GM12878 (cell line): ENCODE measurements around the gene ABCA3. TPM values are rescaled to one million over a fixed set of nuclear protein-coding genes. Genes with fewer than 3 reads are reported as not detected.
A peak's percentile ranks its signal among the peaks of the same experiment; 100 is the strongest.

Source experiments
- ATAC-seq: fragments of 200-7000 bp; cut with Tn5 transposase; 3 replicates; pipeline ENCODE4 v1.9.1; 2020; ENCODE audit warnings: mild to moderate bottlenecking, moderate library complexity
- BruUV-seq: library from RNA; stranded (reverse); fragments of 400-500 nt; replicated peaks from 2 replicates; lab custom pipeline; 2021; lab: Mats Ljungman, UMichigan
- CTCF ChIA-PET: fragments of 300-600 bp; sonication (Branson Sonifier 250); formaldehyde crosslinking; extraction: SDS; loops from one replicate; lab custom pipeline; 2021; ENCODE audit warnings: inconsistent platforms; lab: Yijun Ruan, JAX
- POLR2A ChIA-PET: fragments of 350-600 bp; formaldehyde crosslinking; extraction: SDS; loops from one replicate; lab custom pipeline; 2021; ENCODE audit warnings: inconsistent platforms; lab: Charles Lee
- RAD21 ChIA-PET: fragments of 300-600 bp; sonication (Branson Sonifier 250); formaldehyde crosslinking; loops from one replicate; lab custom pipeline; 2023; ENCODE audit warnings: antibody characterized with exemption; ENCODE audit not compliant: unreplicated experiment; lab: Charles Lee
- SMC1A ChIA-PET: fragments of 300-600 bp; sonication (Branson Sonifier 250); formaldehyde crosslinking; loops from one replicate; lab custom pipeline; 2023; ENCODE audit not compliant: unreplicated experiment, uncharacterized antibody; lab: Charles Lee
- DNase-seq: peaks from one replicate; pipeline ENCODE4 v3.0.0-alpha.2; 2011; ENCODE audit warnings: low read depth, low spot score
- FAIRE-seq: peaks from 3 replicates; lab custom pipeline; 2011; peaks lifted over from hg19 to GRCh38; lab: Jason Lieb, UNC
- H2AFZ ChIP-seq: 2 replicates; pipeline ENCODE4 v1.6.0; 2011; ENCODE audit warnings: low read depth, low read length, control low read depth; ENCODE audit not compliant: control insufficient read depth
- H3K27ac ChIP-seq: 2 replicates; pipeline ENCODE4 v1.5.1; 2011; ENCODE audit warnings: control low read depth; ENCODE audit not compliant: control insufficient read depth, insufficient read depth
- H3K27me3 ChIP-seq, 2 experiments: replicated peaks in 1 of 2; 2 replicates each; pipeline versions ENCODE4 v1.6.0 to v1.6.1; 2011; ENCODE audit warnings: low read length in 1 of 2; ENCODE audit not compliant: control insufficient read depth in 2 of 2, insufficient read depth in 2 of 2
- H3K36me3 ChIP-seq, 2 experiments: 2 replicates each; pipeline ENCODE4 v1.5.1; 2011; ENCODE audit warnings: low read length in 1 of 2; ENCODE audit not compliant: control insufficient read depth in 2 of 2, insufficient read depth in 2 of 2
- H3K4me1 ChIP-seq: 2 replicates; pipeline ENCODE4 v1.6.1; 2011; ENCODE audit warnings: mild to moderate bottlenecking, low read length, moderate library complexity, mixed read lengths; ENCODE audit not compliant: control insufficient read depth, insufficient read depth
- H3K4me2 ChIP-seq: 2 replicates; pipeline ENCODE4 v1.6.0; 2011; ENCODE audit warnings: control low read depth; ENCODE audit not compliant: control insufficient read depth, insufficient read depth
- H3K4me3 ChIP-seq: fragments of 200-600 bp; sonication (generic); 2 replicates; pipeline ENCODE4 v1.5.1; 2016
- H3K79me2 ChIP-seq: 2 replicates; pipeline ENCODE4 v1.6.0; 2011; ENCODE audit warnings: low read length; ENCODE audit not compliant: control insufficient read depth, insufficient read depth
- H3K9ac ChIP-seq: 2 replicates; pipeline ENCODE4 v1.8.0; 2011; ENCODE audit warnings: low read length, control low read depth, mixed read lengths; ENCODE audit not compliant: control insufficient read depth, insufficient read depth
- H3K9me3 ChIP-seq: replicated peaks from 3 replicates; pipeline ENCODE4 v1.5.1; 2011; ENCODE audit warnings: mild to moderate bottlenecking, low read length; ENCODE audit not compliant: control insufficient read depth, insufficient read depth
- H4K20me1 ChIP-seq: 2 replicates; pipeline ENCODE4 v1.6.0; 2011; ENCODE audit not compliant: control insufficient read depth, insufficient read depth
- TCF7 ChIP-seq: IDR thresholded peaks from 2 replicates; pipeline ENCODE4 v1.6.1; 2014; ENCODE audit warnings: antibody characterized with exemption, borderline replicate concordance
- YY1 ChIP-seq: IDR thresholded peaks from 2 replicates; pipeline ENCODE4 v1.6.1; 2011; ENCODE audit warnings: low read depth, mild to moderate bottlenecking, low read length
- WGBS: methylation state at CpG from one replicate; pipeline ENCODE4 v1.1.6; 2016; ENCODE audit warnings: low lambda C conversion rate; ENCODE audit not compliant: insufficient replicate concordance, insufficient coverage; ENCODE audit errors: missing lambda C conversion rate; 5-methylcytosine and 5-hydroxymethylcytosine counted together
- in situ Hi-C: fragments of 300-500 bp; cut with MboI; formaldehyde crosslinking; loops from 9 replicates; pipeline ENCODE4 v1.14.3; 2018; ENCODE audit warnings: mixed read lengths
- intact Hi-C: fragments of 100-400 bp; cut with micrococcal nuclease; formaldehyde crosslinking; loops from one replicate; pipeline ENCODE4 v1.14.2; 2022; ENCODE audit not compliant: unreplicated experiment
- polyA plus RNA-seq, 11 experiments: library from polyadenylated mRNA; depleted of rRNA in 4 of 11; unstranded in 6 of 11; stranded (reverse) in 5 of 11; fragments of >200 nt; fragmentation: Nextera tagmentation in 4 of 11; fragmentation: Illumina TruSeq in 1 of 11; extraction: Ambion mirVana in 4 of 11; extraction: Trizol in 1 of 11; gene quantifications; 1 replicate in 1 of 11; 2 replicates in 10 of 11; pipeline versions ENCODE4 v1.2.1 to v1.2.3, GENCODE V29; 2011 to 2016; ENCODE audit warnings: inconsistent platforms in 2 of 11, missing spikeins in 2 of 11, low read depth in 1 of 11
- total RNA-seq, 4 experiments: library from RNA; depleted of rRNA in 3 of 4; stranded (reverse); fragments of >200 nt in 3 of 4; fragmentation: Illumina TruSeq in 1 of 4; extraction: Trizol in 1 of 4; gene quantifications; 2 replicates each; pipeline versions ENCODE4 v1.2.1 to v1.2.3, GENCODE V29; 2013 to 2021
- TF ChIP-seq, protein P1 (sequence below): IDR thresholded peaks from 2 replicates; pipeline ENCODE4 v1.6.1; 2012; ENCODE audit warnings: mild to moderate bottlenecking, low read depth, low read length
- TF ChIP-seq, protein P2 (sequence below), 3 experiments: IDR thresholded peaks in 2 of 3; conservative IDR thresholded peaks in 1 of 3; 2 replicates each; pipeline ENCODE4 v1.5.1; 2011; ENCODE audit warnings: low read depth in 3 of 3, low read length in 3 of 3, mild to moderate bottlenecking in 3 of 3, control low read depth in 2 of 3, moderate library complexity in 2 of 3, inconsistent platforms in 1 of 3, mixed read lengths in 1 of 3; ENCODE audit not compliant: control insufficient read depth in 2 of 3, insufficient read depth in 1 of 3; ENCODE audit errors: extremely low read depth in 1 of 3

The ABCA3 gene
- total and polyA plus RNA-seq, 10 of the 15 experiments (the other 5 are each of a cell fraction or from before 2014, with no cell fraction given): 0.71 to 17.6 (median 6.7) TPM

DNA sequence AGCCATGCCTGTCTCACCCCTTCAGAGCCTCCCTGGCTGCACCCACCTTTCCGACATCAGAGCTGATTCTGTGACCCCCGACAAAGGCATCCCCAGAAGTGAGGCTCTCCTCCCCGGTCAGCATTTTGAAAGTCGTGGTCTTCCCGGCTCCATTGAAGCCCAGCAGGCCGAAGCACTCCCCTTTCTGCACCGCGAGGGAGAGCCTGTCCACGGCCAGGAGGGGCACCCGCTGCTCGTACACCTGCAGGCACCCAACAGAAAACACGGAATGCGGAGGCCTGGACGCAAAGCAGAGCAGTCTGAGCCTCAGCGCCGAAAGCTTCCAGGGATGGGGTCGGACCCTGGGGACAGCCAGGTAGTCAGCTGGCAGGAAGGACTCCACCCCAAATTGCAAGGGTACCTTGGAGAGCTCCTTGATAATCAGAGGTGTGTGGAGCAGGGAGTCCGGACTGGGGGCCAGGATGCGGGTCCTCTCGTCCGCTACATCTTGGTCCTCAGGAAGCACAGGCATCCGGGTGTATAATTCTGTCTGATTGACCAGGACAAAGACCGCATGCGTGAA is 59.5 kb downstream of the ABCA3 start:
- no peak for ATAC-seq
- Histone ChIP-seq H2AFZ (no peak overlapping the region), H3K4me2 (no peak overlapping the region), H3K36me3 (no peaks in the 10 kb centered on the region), H3K27ac (no peak overlapping the region), H3K4me3 (no peak overlapping the region), H3K4me1 (no peaks in the 10 kb centered on the region), H4K20me1 (no peaks in the 10 kb centered on the region), H3K27me3 (no peaks in the 10 kb centered on the region), H3K79me2 (no peaks in the 10 kb centered on the region), H3K9me3 (no peaks in the 10 kb centered on the region), H3K9ac (no peak overlapping the region)
- ChIA-PET SMC1A (no interaction called here), CTCF (interaction anchor here (0.6 kb wide), 1 partner anchor 89 kb away, joined by 3 read pairs; no protein-coding TSS in a partner anchor), POLR2A (interaction anchor here (1.1 kb wide), 1 partner anchor 11 kb away, joined by 3 read pairs; no protein-coding TSS in a partner anchor), RAD21 (no interaction called here)
- no peak for FAIRE-seq
- 74% methylated on average over 24 of the region's 24 CpGs for WGBS
- in situ Hi-C loops: no loop called here
- no TSS peak for BruUV-seq
- no peak for DNase-seq
- TF ChIP-seq, protein P1, sequence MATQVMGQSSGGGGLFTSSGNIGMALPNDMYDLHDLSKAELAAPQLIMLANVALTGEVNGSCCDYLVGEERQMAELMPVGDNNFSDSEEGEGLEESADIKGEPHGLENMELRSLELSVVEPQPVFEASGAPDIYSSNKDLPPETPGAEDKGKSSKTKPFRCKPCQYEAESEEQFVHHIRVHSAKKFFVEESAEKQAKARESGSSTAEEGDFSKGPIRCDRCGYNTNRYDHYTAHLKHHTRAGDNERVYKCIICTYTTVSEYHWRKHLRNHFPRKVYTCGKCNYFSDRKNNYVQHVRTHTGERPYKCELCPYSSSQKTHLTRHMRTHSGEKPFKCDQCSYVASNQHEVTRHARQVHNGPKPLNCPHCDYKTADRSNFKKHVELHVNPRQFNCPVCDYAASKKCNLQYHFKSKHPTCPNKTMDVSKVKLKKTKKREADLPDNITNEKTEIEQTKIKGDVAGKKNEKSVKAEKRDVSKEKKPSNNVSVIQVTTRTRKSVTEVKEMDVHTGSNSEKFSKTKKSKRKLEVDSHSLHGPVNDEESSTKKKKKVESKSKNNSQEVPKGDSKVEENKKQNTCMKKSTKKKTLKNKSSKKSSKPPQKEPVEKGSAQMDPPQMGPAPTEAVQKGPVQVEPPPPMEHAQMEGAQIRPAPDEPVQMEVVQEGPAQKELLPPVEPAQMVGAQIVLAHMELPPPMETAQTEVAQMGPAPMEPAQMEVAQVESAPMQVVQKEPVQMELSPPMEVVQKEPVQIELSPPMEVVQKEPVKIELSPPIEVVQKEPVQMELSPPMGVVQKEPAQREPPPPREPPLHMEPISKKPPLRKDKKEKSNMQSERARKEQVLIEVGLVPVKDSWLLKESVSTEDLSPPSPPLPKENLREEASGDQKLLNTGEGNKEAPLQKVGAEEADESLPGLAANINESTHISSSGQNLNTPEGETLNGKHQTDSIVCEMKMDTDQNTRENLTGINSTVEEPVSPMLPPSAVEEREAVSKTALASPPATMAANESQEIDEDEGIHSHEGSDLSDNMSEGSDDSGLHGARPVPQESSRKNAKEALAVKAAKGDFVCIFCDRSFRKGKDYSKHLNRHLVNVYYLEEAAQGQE: peak; percentile 58; the same call in 1 of the 2 replicates
- TF ChIP-seq TCF7: no peak
- TF ChIP-seq, protein P2, sequence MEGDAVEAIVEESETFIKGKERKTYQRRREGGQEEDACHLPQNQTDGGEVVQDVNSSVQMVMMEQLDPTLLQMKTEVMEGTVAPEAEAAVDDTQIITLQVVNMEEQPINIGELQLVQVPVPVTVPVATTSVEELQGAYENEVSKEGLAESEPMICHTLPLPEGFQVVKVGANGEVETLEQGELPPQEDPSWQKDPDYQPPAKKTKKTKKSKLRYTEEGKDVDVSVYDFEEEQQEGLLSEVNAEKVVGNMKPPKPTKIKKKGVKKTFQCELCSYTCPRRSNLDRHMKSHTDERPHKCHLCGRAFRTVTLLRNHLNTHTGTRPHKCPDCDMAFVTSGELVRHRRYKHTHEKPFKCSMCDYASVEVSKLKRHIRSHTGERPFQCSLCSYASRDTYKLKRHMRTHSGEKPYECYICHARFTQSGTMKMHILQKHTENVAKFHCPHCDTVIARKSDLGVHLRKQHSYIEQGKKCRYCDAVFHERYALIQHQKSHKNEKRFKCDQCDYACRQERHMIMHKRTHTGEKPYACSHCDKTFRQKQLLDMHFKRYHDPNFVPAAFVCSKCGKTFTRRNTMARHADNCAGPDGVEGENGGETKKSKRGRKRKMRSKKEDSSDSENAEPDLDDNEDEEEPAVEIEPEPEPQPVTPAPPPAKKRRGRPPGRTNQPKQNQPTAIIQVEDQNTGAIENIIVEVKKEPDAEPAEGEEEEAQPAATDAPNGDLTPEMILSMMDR (IDR thresholded peaks at IDR 0.05 in 2 of 3, conservative IDR thresholded peaks at IDR 0.05 in 1 of 3; ENCODE audit: control insufficient read depth in 2 of 3, extremely low read depth in 1 of 3, insufficient read depth in 1 of 3, low read depth in 3 of 3, low read length in 3 of 3): no peak
- no peak for TF ChIP-seq YY1
- intact Hi-C loops: no loop called here
